OCI-LY1 (cell line): ENCODE data around the gene MGAT5B.

Experiments used
- CTCF ChIP-seq: fragments of 200-600 bp; sonication (generic), shearing (Covaris generic); IDR thresholded peaks from 2 replicates; pipeline ENCODE4 v1.5.1; 2017; ENCODE audit warnings: mild to moderate bottlenecking, antibody characterized with exemption, low read length, moderate library complexity, mixed read lengths
- EZH2 ChIP-seq: fragments of 200-600 bp; sonication (generic), shearing (Covaris generic); IDR thresholded peaks from 2 replicates; pipeline ENCODE4 v1.8.0; 2017; ENCODE audit warnings: borderline replicate concordance, mixed run types, mild to moderate bottlenecking, antibody characterized with exemption, low read length, moderate library complexity, mixed read lengths

DNA sequence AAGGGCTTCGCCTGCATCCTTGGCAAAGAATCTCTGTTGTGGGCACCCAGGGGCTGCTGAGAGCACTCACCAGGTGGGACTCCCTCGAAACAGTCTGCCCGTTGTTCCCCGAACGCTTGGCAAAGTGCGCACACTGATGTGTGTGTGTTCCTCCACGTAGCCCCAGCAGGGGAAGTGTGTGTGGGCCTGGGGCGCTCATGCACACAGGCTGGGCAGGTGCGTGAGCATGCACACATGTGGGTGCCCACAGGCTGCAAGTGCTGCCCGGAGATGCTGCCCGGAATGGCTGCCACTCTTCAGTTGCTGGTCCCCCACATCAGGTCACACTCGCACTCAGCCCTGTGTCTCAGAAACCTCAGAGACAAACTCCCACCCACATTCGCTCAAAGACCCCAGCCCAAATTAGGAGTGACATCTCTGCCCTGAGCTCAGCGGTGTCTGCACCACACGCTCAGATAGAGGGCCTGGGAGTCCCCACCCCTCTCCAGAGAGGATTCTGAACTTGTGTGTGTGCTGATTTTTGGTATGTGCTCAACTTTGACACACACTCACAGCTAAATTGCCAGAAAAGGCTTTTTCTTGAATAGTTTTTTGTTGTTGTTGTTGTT, 119.4 kb downstream of the MGAT5B start:
- TF ChIP-seq CTCF, result no peak
- no peak for TF ChIP-seq EZH2
